Cardiac muscle cell (in vitro differentiated cells and primary cell): ENCODE measurements around the gene TTYH3. TPM values are rescaled to one million over a fixed set of nuclear protein-coding genes. Genes with fewer than 3 reads are reported as not detected.

Experiments
- DNase-seq, 2 donors: peaks; one replicate each; pipeline versions ENCODE4 v3.0.0 to v3.0.0-alpha.2; 2010 to 2017; ENCODE audit warnings: low read depth in 1 of 2, low spot score in 1 of 2
- H3K27ac ChIP-seq: fragments of 200-600 bp; sonication (generic); 2 replicates; pipeline ENCODE4 v1.5.1; 2016
- H3K27me3 ChIP-seq: fragments of 200-600 bp; sonication (generic); 2 replicates; pipeline ENCODE4 v1.6.0; 2016; ENCODE audit warnings: control low read depth
- H3K36me3 ChIP-seq: fragments of 200-600 bp; sonication (generic); 2 replicates; pipeline ENCODE4 v1.5.1; 2016; ENCODE audit warnings: control low read depth
- H3K4me1 ChIP-seq: fragments of 200-600 bp; sonication (generic); 2 replicates; pipeline ENCODE4 v1.8.1; 2017; ENCODE audit warnings: low read depth, mild to moderate bottlenecking, mixed run types
- H3K4me3 ChIP-seq: fragments of 200-600 bp; sonication (generic); 2 replicates; pipeline ENCODE4 v1.5.1; 2016; ENCODE audit warnings: mild to moderate bottlenecking
- H3K9me3 ChIP-seq: fragments of 200-600 bp; sonication (generic); 2 replicates; pipeline ENCODE4 v1.5.1; 2017; ENCODE audit warnings: low read depth, mild to moderate bottlenecking, control low read depth
- polyA plus RNA-seq: library from polyadenylated mRNA; unstranded; fragments of >200 nt; fragmentation: Nextera tagmentation; extraction: Ambion mirVana; gene quantifications from 2 replicates; pipeline ENCODE4 v1.2.1, GENCODE V29; 2016
- total RNA-seq: library from RNA; depleted of rRNA; stranded (reverse); fragments of >200 nt; gene quantifications from 2 replicates; pipeline ENCODE4 v1.2.3, GENCODE V29; 2016
- TF ChIP-seq, protein P1 (sequence below): IDR thresholded peaks from 2 replicates; pipeline ENCODE4 v1.5.1; 2012; ENCODE audit warnings: low read depth, mild to moderate bottlenecking, low read length

TTYH3 gene
- total and polyA plus RNA-seq, 2 experiments from 2014 or later = 64.6 to 86.6 TPM

GRCh38 chr7:2594599-2594998, 37.2 kb upstream of the TTYH3 start:
- no peak overlapping the region for H3K4me3 ChIP-seq
- TF ChIP-seq, protein P1, sequence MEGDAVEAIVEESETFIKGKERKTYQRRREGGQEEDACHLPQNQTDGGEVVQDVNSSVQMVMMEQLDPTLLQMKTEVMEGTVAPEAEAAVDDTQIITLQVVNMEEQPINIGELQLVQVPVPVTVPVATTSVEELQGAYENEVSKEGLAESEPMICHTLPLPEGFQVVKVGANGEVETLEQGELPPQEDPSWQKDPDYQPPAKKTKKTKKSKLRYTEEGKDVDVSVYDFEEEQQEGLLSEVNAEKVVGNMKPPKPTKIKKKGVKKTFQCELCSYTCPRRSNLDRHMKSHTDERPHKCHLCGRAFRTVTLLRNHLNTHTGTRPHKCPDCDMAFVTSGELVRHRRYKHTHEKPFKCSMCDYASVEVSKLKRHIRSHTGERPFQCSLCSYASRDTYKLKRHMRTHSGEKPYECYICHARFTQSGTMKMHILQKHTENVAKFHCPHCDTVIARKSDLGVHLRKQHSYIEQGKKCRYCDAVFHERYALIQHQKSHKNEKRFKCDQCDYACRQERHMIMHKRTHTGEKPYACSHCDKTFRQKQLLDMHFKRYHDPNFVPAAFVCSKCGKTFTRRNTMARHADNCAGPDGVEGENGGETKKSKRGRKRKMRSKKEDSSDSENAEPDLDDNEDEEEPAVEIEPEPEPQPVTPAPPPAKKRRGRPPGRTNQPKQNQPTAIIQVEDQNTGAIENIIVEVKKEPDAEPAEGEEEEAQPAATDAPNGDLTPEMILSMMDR = no peak
- H3K36me3 ChIP-seq = peaks cover 18% of the 10 kb centered on the region
- DNase-seq = no peak
- no peaks in the 10 kb centered on the region for H3K4me1 ChIP-seq
- H3K9me3 ChIP-seq = no peaks in the 10 kb centered on the region
- no peak overlapping the region for H3K27ac ChIP-seq
- H3K27me3 ChIP-seq = no peaks in the 10 kb centered on the region

DNA sequence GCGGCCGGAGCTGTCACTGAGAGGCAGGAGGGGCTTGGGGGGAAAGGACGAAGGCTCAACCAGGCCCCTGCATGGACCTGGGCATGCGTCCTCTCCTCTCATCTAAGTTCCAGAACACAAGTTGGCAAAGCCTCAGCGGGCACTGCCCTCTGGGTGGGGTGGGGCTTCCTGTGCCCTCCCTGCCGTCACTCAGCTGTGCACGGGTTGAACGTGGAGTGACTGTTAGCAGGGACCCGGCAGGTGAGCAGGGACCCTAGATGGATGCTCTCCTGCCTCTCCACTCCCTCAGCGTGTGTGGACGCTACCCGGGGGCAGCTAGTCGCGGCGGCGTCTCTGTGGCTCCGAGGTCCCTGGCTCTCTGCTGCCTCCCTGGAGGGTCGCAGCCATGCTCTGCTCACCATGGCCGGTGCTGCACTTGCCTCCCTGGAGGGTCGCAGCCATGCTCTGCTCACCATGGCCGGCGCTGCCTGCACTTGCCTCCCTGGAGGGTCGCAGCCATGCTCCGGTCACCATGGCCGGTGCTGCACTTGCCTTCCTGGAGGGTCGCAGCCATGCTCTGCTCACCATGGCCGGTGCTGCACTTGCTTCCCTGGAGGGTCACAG, 36.4 kb upstream of the TTYH3 start:
- TF ChIP-seq, protein P1 = no peak
- Histone ChIP-seq H3K27ac (no peak overlapping the region), H3K36me3 (peaks cover 17% of the 10 kb centered on the region), H3K4me1 (no peaks in the 10 kb centered on the region), H3K4me3 (no peak overlapping the region), H3K9me3 (no peaks in the 10 kb centered on the region), H3K27me3 (no peaks in the 10 kb centered on the region)
- no peak for DNase-seq

DNA sequence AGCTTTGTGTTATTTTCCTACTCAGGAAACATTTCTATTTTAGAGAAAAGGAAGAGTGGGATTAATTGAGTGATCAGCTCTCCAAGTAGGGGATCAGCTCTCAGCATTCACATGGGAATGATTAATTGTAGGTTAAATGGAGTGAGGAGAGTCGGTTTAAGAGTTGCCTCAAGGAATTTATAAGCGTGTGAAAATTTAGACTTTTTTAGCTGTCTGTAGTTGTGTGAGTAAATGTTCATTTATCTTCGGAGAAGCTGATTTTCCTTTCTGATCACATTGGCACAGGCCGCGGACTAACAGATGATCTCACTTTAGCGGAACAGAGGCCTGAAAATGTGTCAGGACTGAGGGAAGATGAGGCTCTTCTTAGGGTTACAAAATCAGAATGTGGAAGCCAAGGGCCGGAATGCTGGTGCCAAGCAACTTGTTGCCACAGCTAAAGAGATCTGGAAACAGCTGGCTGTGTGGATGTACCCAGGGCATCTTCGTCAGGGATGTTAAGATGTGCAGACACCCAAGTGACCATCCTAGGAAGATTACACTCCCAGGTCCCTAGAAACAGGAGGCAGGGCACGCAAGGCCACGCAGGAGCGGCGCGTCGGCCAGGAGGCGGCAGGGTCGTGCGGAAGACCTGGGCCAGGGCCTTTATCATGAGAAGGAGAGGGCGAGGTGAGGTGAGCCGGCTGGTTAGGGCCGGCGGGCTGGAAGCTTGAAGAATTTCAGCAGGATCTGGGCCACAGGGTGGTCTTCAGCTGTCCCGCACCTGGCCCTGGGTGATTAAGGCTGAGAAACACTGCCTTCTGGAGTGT, 35.1 kb upstream of the TTYH3 start:
- TF ChIP-seq, protein P1 = no peak
- no peak for DNase-seq
- Histone ChIP-seq H3K9me3 (no peaks in the 10 kb centered on the region), H3K27me3 (no peaks in the 10 kb centered on the region), H3K4me1 (no peaks in the 10 kb centered on the region), H3K27ac (no peak overlapping the region), H3K36me3 (peaks cover 17% of the 10 kb centered on the region), H3K4me3 (no peak overlapping the region)

GRCh38 chr7:2597273-2597640, 34.5 kb upstream of the TTYH3 start:
- TF ChIP-seq, protein P1 = no peak
- Histone ChIP-seq H3K9me3 (no peaks in the 10 kb centered on the region), H3K4me1 (no peaks in the 10 kb centered on the region), H3K27me3 (no peaks in the 10 kb centered on the region), H3K27ac (no peak overlapping the region), H3K4me3 (no peak overlapping the region), H3K36me3 (peaks cover 14% of the 10 kb centered on the region)
- DNase-seq = no peak

GRCh38 chr7:2598154-2598823, 33.5 kb upstream of the TTYH3 start:
- Histone ChIP-seq H3K27me3 (no peaks in the 10 kb centered on the region), H3K4me1 (no peaks in the 10 kb centered on the region), H3K4me3 (no peak overlapping the region), H3K36me3 (peaks cover 8% of the 10 kb centered on the region), H3K9me3 (no peaks in the 10 kb centered on the region), H3K27ac (no peak overlapping the region)
- TF ChIP-seq, protein P1 = no peak
- DNase-seq = no peak
